Adrenal gland (tissue), 12 donors: ENCODE measurements around the gene HLTF. TPM values are rescaled to one million over a fixed set of nuclear protein-coding genes. Genes with fewer than 3 reads are reported as not detected.

ENCODE experiments used
- DNase-seq, 7 donors: peaks; one replicate each; pipeline ENCODE4 v3.0.0-alpha.2; 2019 to 2020
- H3K27ac ChIP-seq, 5 donors: fragments of 200-600 bp; sonication (generic) in 4 of 5; 1 replicate in 3 of 5; 2 replicates in 2 of 5; pipeline versions ENCODE4 v1.5.1 to v1.8.0; 2016 to 2020; ENCODE audit warnings: mild to moderate bottlenecking in 1 of 5
- H3K27me3 ChIP-seq: fragments of 200-600 bp; 2 replicates; pipeline ENCODE4 v1.8.0; 2021
- H3K36me3 ChIP-seq, 2 donors: fragments of 200-600 bp; replicated peaks in 1 of 2; 1 replicate in 1 of 2; 2 replicates in 1 of 2; pipeline versions ENCODE4 v1.5.1 to v1.8.0; 2018 to 2022
- H3K4me1 ChIP-seq, 2 donors: fragments of 200-600 bp; replicated peaks in 1 of 2; 1 replicate in 1 of 2; 2 replicates in 1 of 2; pipeline versions ENCODE4 v1.5.1 to v1.8.0; 2018 to 2021
- H3K4me3 ChIP-seq, 4 donors: fragments of 200-600 bp; sonication (generic) in 3 of 4; one replicate each; pipeline ENCODE4 v1.5.1; 2016 to 2018
- H3K9me3 ChIP-seq, 3 donors: fragments of 200-600 bp; sonication (generic) in 1 of 3; replicated peaks in 1 of 3; 1 replicate in 2 of 3; 2 replicates in 1 of 3; pipeline versions ENCODE4 v1.5.1 to v1.8.0; 2016 to 2021
- POLR2A ChIP-seq, 2 donors: fragments of 450-650 bp; IDR thresholded peaks; one replicate each; pipeline ENCODE4 v1.6.1; 2017; ENCODE audit warnings: antibody characterized with exemption in 2 of 2, mild to moderate bottlenecking in 2 of 2, moderate library complexity in 1 of 2
- WGBS, 4 donors: extraction: QIAGEN DNeasy Blood & Tissue Kit in 2 of 4; methylation state at CpG; one replicate each; pipeline versions ENCODE4 v1.1.5 to v1.1.7; 2013 to 2017; 5-methylcytosine and 5-hydroxymethylcytosine counted together
- intact Hi-C, 2 donors: fragments of 100-400 bp; cut with DNase I; formaldehyde crosslinking; loops; one replicate each; pipeline versions ENCODE4 v1.14.1 to v1.15.0; 2022 to 2023
- polyA plus RNA-seq, 3 donors: library from polyadenylated mRNA; stranded (reverse); fragments of 200-250 nt in 2 of 3; fragments of 350-450 nt in 1 of 3; fragmentation: Illumina TruSeq in 1 of 3; extraction: RNeasy Lipid Tissue Mini Kit (QIAGEN cat#74804) in 1 of 3; gene quantifications; one replicate each; pipeline ENCODE4 v1.2.3, GENCODE V29; 2013 to 2014
- total RNA-seq, 9 donors: library from RNA; depleted of rRNA in 4 of 9; stranded (reverse); fragments of >200 nt in 4 of 9; fragments of 120-200 nt in 1 of 9; fragmentation: NEBNext Ultra II Directional in 1 of 9; extraction: Animal tissue kit (Norgen Biotek cat#: 25700) in 1 of 9; gene quantifications; one replicate each; pipeline versions ENCODE4 v1.1.0 to v1.2.4, GENCODE V29; 2013 to 2023
- TF ChIP-seq, protein P1 (sequence below), 6 experiments: fragments of 450-650 bp in 4 of 6; fragments of 200-600 bp in 2 of 6; sonication (generic) in 1 of 6; IDR thresholded peaks; 1 replicate in 5 of 6; 2 replicates in 1 of 6; pipeline versions ENCODE4 v1.5.1 to v1.8.0; 2016 to 2021; ENCODE audit warnings: antibody characterized with exemption in 6 of 6, mild to moderate bottlenecking in 2 of 6, moderate library complexity in 1 of 6
- donor health status: healthy with polysubstance abuse.
- donor health status: Bipolar disorder and iron deficiency.
- donor health status: DM: yes; HTN: yes; CAD: no.
- donor health status: DM: no; HTN: no; CAD: no.
- donor health status: DM: no; HTN: no; CAD: no.
- donor health status: DM: yes; HTN: yes; CAD: no.

The HLTF gene
- total and polyA plus RNA-seq, 12 donors: 5.6 to 102 (median 46.7) TPM

DNA sequence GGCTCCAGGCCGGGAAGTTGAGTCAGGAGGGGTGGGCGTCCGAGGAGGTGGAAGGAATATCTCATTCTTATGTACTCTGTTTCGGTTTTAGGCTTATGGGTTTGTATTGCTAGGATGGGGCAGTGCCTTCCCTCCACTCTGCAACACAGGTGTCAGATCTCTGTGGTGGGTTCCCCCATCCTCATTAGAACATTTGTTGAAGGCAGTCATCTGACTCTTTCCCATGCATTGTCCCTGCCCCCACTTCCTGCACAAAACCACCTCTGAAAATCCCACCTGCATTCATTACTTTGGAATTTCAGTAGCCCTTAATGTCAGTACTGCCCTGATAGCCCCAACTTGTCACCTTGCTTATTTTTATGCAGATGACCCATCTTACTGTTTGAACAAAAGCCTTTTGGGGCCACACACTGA is 65.5 kb downstream of the HLTF start:
- H3K4me3 ChIP-seq: no peak overlapping the region
- H3K27ac ChIP-seq: no peak overlapping the region
- H3K4me1 ChIP-seq: peaks cover 0 to 5% of the 10 kb centered on the region in 2 donors
- 70 to 92% (median 72%) methylated on average over 4 of the region's 4 CpGs for WGBS, 4 donors
- no peaks in the 10 kb centered on the region for H3K27me3 ChIP-seq
- H3K9me3 ChIP-seq: peaks cover 0 to 6% (median 0%) of the 10 kb centered on the region in 3 donors
- intact Hi-C loops: no loop called here
- H3K36me3 ChIP-seq: peaks cover 0 to 23% of the 10 kb centered on the region in 2 donors
- DNase-seq: no peak
- TF ChIP-seq POLR2A (IDR thresholded peaks at IDR 0.05): no peak
- TF ChIP-seq, protein P1, sequence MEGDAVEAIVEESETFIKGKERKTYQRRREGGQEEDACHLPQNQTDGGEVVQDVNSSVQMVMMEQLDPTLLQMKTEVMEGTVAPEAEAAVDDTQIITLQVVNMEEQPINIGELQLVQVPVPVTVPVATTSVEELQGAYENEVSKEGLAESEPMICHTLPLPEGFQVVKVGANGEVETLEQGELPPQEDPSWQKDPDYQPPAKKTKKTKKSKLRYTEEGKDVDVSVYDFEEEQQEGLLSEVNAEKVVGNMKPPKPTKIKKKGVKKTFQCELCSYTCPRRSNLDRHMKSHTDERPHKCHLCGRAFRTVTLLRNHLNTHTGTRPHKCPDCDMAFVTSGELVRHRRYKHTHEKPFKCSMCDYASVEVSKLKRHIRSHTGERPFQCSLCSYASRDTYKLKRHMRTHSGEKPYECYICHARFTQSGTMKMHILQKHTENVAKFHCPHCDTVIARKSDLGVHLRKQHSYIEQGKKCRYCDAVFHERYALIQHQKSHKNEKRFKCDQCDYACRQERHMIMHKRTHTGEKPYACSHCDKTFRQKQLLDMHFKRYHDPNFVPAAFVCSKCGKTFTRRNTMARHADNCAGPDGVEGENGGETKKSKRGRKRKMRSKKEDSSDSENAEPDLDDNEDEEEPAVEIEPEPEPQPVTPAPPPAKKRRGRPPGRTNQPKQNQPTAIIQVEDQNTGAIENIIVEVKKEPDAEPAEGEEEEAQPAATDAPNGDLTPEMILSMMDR (IDR thresholded peaks at IDR 0.05): no peak

DNA sequence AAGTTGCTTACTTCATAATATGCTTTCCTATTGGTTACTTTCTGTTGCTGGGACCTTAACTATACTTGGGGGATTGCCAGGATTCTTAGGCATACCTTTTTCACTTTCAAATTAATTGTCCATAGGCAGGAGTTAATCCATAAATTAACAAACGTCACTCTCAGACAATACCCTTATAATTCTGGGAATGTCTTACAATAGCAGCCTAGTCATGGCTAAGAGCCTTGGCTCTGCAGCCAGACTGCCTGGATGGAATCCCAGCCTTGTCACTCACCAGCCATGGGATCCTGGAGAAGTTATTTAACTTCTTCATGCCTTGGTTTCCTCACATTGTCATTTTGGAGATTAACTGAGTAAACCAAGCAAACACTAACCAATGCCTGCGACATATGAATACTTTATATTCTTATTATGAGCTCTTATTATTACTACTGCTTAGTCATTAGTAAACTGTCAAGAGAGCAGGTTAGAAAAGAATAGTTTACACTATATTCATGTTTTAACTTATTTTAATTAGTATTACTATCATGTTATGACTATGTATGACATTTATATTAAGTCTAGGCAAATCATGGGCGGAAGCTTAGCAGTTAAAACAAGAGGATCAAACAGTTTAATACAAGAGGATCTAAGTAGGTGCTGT is 66.0 kb downstream of the HLTF start:
- H3K36me3 ChIP-seq: peaks cover 0 to 18% of the 10 kb centered on the region in 2 donors
- H3K9me3 ChIP-seq: peaks cover 0 to 6% (median 0%) of the 10 kb centered on the region in 3 donors
- WGBS, 4 donors: 69 to 82% (median 72%) methylated on average over 3 of the region's 3 CpGs
- H3K27ac ChIP-seq: no peak overlapping the region
- TF ChIP-seq, protein P1 (IDR thresholded peaks at IDR 0.05): no peak
- TF ChIP-seq POLR2A (IDR thresholded peaks at IDR 0.05): no peak
- H3K27me3 ChIP-seq: no peaks in the 10 kb centered on the region
- DNase-seq: peak in 2 of 7 donors; percentile 29 to 30
- peaks cover 0 to 5% of the 10 kb centered on the region in 2 donors for H3K4me1 ChIP-seq
- no peak overlapping the region for H3K4me3 ChIP-seq
- intact Hi-C loops: no loop called here

DNA sequence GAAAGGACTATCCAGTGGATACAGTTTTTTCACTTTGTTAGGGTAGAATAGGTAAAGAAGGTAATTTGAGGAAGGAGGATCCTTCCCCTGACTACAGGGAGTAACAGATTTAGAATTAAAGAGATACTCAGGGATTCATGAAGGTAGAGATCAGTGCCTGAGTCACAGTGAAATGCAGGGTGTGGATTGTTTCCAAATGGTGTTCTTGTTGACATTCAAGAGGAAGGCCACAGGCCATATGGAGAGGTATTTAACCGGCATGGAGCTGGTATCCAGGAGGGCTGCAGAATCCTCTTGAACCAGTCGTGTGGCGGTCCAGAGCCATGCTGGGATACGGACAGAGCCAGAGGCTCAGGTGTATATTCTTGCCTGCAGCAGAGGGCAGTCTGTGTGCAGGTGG is 66.8 kb downstream of the HLTF start:
- no peak overlapping the region for H3K27ac ChIP-seq

DNA sequence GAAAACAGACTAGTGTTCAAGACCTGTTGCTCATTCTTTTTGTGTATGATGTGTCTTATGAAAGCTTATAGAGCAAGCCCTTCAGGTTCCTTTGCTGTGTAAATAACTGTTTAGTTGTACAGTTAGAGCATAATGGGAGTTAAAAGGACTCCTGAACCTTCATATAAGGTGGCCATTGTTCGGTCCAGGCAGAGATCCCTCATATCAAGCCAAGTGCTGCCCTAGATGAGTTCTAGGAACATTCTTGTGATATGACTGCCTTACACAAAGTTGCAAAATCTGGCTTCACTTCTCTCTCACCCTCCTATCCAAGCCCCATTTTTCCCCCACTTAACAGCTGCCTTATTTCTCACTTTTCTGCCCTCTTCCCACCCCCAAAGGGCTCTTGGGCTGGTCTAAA is 68.1 kb downstream of the HLTF start:
- Histone ChIP-seq H3K36me3 (peaks cover 0 to 6% of the 10 kb centered on the region in 2 donors), H3K27me3 (no peaks in the 10 kb centered on the region), H3K9me3 (no peaks in the 10 kb centered on the region), H3K4me3 (no peak overlapping the region), H3K4me1 (peaks cover 0 to 5% of the 10 kb centered on the region in 2 donors), H3K27ac (no peak overlapping the region)
- intact Hi-C loops: no loop called here
- TF ChIP-seq, protein P1 (IDR thresholded peaks at IDR 0.05): no peak
- TF ChIP-seq POLR2A (IDR thresholded peaks at IDR 0.05): no peak
- 53 to 94% (median 89%) methylated on average over 1 of the region's 1 CpG for WGBS, 4 donors
- no peak for DNase-seq

More for the DNA sequence above, 66.8 kb downstream of the HLTF start:
- TF ChIP-seq, protein P1 (IDR thresholded peaks at IDR 0.05): no peak
- TF ChIP-seq POLR2A (IDR thresholded peaks at IDR 0.05): no peak
- no peak for DNase-seq
- Histone ChIP-seq H3K27me3 (no peaks in the 10 kb centered on the region), H3K9me3 (no peaks in the 10 kb centered on the region), H3K4me1 (peaks cover 0 to 5% of the 10 kb centered on the region in 2 donors), H3K4me3 (no peak overlapping the region), H3K36me3 (peaks cover 0 to 10% of the 10 kb centered on the region in 2 donors)
- intact Hi-C loops: no loop called here
- 94 to 97% (median 96%) methylated on average over 3 to 4 of the region's 4 CpGs for WGBS, 4 donors
